ENCODE data around the gene CSTPP1.

- TF ChIP-seq POLR2AphosphoS5 (IDR thresholded peaks at IDR 0.05) (no peak), CTCF (IDR thresholded peaks at IDR 0.05) (no peak)
These were observed 234.7 kb downstream of the CSTPP1 start for GRCh38 chr11:47171061-47171838.

Data from stomach (tissue), 4 donors.